Esophagus muscularis mucosa (tissue), 3 donors: ENCODE measurements around the gene ISG20.

Experiments
- POLR2A ChIP-seq: fragments of 450-650 bp; IDR thresholded peaks from one replicate; pipeline ENCODE4 v1.6.1; 2017; ENCODE audit warnings: antibody characterized with exemption, moderate library complexity, mild to moderate bottlenecking, low read depth
- POLR2AphosphoS5 ChIP-seq, 2 donors: sonication (generic); formaldehyde crosslinking; IDR thresholded peaks; one replicate each; pipeline ENCODE4 v1.6.1; 2017; ENCODE audit warnings: antibody characterized with exemption in 2 of 2
- TF ChIP-seq, protein P1 (sequence below), 3 experiments: fragments of 200-600 bp in 2 of 3; fragments of 450-650 bp in 1 of 3; sonication (generic) in 2 of 3; IDR thresholded peaks; one replicate each; pipeline ENCODE4 v1.5.1; 2017 to 2019; ENCODE audit warnings: antibody characterized with exemption in 3 of 3, mild to moderate bottlenecking in 2 of 3, moderate library complexity in 1 of 3

DNA sequence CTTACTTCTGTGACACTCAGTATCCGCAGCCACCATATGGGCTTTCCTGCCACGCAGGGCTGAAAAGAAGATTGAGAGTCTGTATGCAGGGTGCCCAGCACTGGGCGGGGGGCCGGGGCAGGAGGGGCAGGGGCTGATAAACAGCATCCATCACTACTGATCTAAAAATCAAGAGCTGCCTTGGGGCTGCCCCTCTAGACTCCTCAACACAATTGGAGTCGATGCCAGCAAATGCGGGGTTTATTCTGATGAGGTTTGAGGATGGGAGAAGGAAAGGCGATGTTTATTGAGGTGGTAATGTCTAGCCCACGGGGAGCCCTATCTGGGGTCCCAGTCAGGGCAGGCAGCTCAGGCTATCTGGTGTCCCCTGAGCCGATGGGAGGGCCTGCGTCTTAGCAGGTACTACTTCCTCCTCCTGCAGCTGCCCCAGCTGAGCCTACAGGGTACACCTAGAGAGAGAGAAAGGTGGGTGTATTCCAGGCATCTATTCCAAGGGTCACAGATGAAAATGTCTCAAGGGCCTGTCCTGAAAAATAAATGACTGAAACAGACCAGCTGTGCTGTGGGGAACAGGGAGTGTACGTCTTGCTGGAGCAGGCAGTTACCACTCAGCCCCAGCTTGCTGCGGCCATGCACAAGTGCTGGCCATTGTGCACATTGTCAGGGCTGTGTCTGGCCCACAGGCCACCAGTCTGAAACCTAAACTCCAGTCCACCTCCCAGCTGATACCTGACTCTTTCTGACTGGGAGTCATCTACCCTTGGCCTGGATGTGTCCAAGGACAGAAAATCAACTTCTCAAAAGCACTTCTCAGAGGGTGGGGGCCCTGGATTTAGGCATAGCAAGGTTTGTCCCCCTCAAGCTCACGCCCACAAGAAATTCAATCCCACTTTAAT lies 19.5 kb downstream of the ISG20 start:
- TF ChIP-seq, protein P1, sequence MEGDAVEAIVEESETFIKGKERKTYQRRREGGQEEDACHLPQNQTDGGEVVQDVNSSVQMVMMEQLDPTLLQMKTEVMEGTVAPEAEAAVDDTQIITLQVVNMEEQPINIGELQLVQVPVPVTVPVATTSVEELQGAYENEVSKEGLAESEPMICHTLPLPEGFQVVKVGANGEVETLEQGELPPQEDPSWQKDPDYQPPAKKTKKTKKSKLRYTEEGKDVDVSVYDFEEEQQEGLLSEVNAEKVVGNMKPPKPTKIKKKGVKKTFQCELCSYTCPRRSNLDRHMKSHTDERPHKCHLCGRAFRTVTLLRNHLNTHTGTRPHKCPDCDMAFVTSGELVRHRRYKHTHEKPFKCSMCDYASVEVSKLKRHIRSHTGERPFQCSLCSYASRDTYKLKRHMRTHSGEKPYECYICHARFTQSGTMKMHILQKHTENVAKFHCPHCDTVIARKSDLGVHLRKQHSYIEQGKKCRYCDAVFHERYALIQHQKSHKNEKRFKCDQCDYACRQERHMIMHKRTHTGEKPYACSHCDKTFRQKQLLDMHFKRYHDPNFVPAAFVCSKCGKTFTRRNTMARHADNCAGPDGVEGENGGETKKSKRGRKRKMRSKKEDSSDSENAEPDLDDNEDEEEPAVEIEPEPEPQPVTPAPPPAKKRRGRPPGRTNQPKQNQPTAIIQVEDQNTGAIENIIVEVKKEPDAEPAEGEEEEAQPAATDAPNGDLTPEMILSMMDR (IDR thresholded peaks at IDR 0.05) = no peak
- TF ChIP-seq POLR2A = no peak
- TF ChIP-seq POLR2AphosphoS5 (IDR thresholded peaks at IDR 0.05) = no peak
